Stimulated activated CD4-positive, alpha-beta T cell treated with anti-CD3 and anti-CD28 coated beads, Interleukin-1b, Interleukin-23, amount 100 ng/mL, for 48 hours (primary cell): Measurements from ENCODE around the gene FLT3LG.
"Not testable (repeated sequence)": the region's sequence is repeated elsewhere in the genome, so short reads cannot be mapped to it uniquely, and the experiment has no call there.

ENCODE experiments used
- DNase-seq: peaks from one replicate; pipeline ENCODE4 v3.0.0-alpha.2; 2020

The FLT3LG gene

GRCh38 chr19:49463960-49464740 lies 9.9 kb upstream of the FLT3LG start:
- no peak for DNase-seq

DNA sequence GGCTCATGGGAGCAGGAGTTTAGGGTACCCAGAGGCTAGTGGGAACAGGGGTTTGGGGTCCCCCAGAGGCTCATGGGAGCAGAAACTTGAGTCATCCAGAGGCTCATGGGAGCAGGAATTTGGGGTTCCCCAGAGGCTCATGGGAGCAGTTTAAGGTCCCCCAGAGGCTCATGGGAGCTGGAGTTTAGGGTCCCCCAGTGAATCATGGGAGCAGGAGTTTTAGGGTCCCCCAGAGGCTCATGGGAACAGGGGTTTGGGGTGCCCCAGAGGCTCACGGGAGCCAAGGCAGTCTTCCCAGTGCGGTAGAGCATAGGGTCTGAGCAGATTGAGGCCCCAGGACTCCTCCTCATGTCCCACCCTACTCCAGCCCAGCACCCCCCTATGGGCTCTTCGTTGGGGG lies 8.6 kb upstream of the FLT3LG start:
- no peak for DNase-seq

DNA sequence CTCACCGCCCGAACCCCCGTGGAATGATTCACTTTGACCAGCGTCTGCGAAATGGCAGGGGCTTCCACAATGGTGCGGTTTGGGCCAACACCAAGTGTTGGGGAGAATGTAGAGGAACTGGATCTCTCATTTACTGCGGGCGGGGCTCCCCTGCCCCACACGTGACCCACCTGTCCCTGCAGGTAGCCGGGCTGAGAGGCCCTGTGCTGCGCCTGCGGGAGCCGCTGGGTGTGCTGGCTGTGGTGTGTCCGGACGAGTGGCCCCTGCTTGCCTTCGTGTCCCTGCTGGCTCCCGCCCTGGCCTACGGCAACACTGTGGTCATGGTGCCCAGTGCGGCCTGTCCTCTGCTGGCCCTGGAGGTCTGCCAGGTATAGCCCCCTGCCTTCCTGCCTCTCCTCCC lies 5.8 kb upstream of the FLT3LG start:
- no peak for DNase-seq

GRCh38 chr19:49468746-49469447 lies 5.1 kb upstream of the FLT3LG start:
- DNase-seq: peak; percentile 82

GRCh38 chr19:49469828-49470614 lies 4.0 kb upstream of the FLT3LG start:
- peak; percentile 75 for DNase-seq

GRCh38 chr19:49470615-49470978 lies 3.4 kb upstream of the FLT3LG start:
- no peak for DNase-seq

DNA sequence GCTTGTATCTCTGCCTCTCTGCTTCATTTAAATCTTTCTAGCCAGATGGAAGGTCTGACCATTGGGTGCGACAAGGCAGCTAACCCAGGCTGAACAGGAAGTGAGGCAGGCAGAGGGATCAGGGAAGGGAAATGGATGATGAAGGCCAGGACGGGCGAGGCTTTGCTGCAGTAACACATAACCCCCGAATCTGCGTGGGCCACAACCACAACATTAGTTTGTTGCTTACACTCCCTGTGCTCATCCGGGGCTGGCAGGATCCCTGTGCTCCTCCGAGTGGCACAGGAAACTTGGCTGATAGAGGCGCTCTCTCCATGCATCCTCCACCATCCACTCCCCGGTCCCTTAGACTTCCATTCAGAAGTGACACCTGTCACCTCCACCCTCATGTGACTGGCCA lies 1.1 kb upstream of the FLT3LG start:
- DNase-seq: no peak

DNA sequence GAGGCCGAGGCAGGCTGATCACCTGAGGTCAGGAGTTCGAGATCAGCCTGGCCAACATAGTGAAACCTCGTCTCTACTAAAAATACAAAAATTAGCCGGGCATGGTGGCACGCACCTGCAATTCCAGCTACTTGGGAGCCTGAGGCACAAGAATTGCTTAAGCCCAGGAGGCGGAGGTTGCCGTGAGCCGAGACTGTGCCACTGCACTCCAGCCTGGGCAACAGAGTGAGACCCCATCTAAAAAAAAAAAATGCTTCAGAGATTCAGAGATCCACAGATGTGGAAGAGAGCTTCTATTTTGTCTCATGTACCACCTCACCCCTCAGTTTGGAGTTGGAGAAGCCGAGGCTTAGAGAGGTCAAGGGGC lies 531 bp upstream of the FLT3LG start:
- not testable (repeated sequence) for DNase-seq

DNA sequence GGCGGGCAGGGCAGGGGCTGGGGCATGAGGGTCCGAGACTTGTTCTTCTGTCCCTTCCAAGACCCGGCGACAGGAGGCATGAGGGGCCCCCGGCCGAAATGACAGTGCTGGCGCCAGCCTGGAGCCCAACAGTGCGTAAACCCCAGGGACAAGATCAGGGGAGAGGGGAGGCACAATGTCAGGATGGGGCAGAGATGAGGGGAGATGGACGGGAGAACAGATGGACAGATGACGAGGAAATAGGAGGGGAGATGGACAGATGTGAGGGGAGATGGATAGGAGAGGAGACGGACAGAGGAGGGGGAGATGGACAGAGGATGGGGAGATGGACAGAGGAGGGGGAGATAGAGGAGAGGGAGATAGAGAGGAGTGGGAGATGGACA lies 518 bp downstream of the FLT3LG start:
- DNase-seq: no peak

- DNase-seq: no peak
Measured at GRCh38 chr19:49475191-49475917, 1.3 kb downstream of the FLT3LG start.

DNA sequence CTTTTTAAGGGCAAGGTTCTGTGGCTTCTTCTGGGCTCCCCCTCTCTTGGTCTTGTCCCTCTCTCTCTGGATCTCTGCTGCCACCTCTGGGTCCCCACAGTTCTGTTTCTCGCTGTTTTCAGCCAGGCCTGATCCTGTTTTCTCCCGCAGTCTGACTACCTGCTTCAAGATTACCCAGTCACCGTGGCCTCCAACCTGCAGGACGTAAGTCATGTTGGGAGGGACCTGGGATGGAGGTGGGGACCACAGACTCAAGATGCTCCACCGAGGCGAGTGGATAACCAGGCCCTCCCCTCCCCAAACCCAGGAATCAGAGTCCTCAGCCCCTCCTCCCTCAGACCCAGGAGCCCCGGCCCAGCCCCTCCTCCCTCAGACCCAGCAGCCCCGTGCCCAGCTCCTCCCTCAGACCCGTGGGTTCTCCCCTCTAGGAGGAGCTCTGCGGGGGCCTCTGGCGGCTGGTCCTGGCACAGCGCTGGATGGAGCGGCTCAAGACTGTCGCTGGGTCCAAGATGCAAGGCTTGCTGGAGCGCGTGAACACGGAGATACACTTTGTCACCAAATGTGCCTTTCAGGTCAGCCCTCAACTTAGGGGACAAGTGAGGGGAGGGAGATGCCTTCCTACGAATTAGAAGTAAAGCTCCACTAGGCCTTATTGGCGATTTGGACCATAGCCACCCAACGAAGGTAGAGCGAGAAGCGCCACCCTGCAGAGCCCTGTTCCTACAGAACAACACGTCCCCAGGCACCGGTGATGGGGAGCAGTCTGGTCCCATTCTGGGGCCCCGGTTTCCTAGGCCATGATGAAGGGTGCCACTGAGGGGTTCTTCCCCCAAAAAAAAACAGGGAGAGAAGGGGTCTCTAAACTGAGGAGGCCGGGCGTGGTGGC lies 2.2 kb downstream of the FLT3LG start:
- DNase-seq: peak; percentile 83

GRCh38 chr19:49479975-49480628 lies 6.1 kb downstream of the FLT3LG start:
- no peak for DNase-seq

GRCh38 chr19:49481020-49481683 lies 7.1 kb downstream of the FLT3LG start:
- DNase-seq: no peak

DNA sequence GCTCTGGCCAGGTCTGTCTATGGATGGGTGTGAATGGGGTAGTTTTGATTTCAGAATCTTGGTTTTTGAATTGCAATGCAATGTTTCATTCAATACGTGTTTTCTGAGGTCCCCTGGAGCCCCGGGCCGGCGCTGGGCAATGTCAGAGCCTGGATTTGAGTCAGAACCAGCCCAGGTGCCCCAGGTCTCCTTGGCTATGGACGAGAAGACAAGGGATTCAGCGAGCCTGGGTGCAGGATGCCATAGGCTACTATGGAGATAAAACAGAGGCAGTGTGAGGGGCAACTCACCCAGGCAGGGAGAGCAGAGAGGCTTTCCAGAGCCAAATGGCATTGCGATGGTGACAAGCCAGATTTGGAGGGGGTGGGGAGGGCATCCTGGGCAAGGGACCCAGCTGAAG lies 12.2 kb downstream of the FLT3LG start:
- DNase-seq: no peak

GRCh38 chr19:49486710-49487276 lies 12.8 kb downstream of the FLT3LG start:
- DNase-seq: no peak

DNA sequence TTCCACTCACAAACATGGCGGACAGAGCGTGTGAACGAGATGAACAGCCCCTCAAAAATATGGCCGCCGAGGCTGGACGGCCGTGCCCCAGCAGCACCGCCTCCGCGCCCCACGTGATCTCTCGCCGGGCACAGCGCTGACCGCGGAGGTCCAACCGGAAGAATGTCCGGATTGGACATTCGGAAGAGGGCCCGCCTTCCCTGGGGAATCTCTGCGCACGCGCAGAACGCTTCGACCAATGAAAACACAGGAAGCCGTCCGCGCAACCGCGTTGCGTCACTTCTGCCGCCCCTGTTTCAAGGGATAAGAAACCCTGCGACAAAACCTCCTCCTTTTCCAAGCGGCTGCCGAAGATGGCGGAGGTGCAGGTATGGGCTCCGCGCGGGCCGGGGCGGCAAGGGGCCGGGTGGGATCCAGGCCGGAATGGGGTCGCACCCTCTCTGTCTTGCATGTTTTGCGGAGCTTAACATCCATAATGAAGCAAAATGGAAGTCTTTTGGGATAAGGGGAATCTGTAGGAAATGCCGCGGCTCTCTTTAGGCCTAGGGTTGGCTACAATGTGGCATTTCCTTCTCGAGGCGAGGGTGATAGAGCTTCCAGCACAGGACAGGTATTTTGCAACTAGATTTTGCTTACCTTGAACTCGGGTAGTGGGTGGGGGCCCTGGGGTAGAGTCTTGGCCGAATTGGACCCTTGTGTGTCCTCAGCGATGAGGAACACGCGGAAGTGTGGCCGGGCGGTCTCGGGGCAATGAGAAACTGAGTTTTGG lies 13.4 kb downstream of the FLT3LG start, which contains the start of gene RPL13A:
TSS of gene RPL13A (plus strand) at position 332 of the 769 bp plus-strand sequence. CDS start at position 354, 22 bp downstream.
- peak; percentile 100 for DNase-seq

DNA sequence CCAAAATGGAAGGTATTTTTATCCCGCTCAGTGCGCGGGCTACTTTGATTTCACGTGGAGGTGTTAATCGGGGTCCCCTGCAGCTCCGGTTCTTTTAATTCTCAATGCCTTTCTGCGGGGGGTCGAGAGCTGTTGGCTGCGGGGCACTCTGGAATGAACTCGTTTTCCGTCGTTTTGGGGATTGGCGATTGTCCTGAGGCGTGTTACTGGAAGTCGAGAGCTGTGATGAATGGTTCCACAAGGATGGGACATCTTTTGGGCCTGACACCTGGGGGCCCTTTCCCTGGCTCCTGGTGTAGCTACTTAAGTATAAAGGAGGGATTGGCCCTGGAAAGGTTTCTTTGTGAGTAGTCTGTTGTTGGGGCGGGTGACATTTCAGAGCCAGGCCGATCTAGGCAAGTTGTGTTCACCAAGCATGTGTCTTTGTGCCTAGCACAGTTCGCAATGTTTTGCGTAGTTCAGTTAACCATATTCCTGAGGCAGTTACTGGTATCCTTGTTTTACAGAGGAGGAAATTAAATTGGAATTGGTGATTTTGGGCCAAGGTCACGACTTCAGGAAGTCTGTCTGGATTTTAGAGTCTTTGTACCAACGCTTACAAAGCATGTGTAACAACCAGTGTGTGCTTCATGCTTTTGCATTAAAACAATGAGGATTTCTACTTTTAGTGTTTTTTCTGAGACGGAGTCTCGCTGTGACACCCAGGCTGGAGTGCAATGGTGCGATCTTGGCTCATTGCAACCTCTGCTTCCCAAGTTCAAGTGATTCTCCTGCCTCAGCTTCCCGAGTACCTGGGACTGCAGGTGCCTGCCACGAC lies 14.2 kb downstream of the FLT3LG start:
- DNase-seq: no peak

DNA sequence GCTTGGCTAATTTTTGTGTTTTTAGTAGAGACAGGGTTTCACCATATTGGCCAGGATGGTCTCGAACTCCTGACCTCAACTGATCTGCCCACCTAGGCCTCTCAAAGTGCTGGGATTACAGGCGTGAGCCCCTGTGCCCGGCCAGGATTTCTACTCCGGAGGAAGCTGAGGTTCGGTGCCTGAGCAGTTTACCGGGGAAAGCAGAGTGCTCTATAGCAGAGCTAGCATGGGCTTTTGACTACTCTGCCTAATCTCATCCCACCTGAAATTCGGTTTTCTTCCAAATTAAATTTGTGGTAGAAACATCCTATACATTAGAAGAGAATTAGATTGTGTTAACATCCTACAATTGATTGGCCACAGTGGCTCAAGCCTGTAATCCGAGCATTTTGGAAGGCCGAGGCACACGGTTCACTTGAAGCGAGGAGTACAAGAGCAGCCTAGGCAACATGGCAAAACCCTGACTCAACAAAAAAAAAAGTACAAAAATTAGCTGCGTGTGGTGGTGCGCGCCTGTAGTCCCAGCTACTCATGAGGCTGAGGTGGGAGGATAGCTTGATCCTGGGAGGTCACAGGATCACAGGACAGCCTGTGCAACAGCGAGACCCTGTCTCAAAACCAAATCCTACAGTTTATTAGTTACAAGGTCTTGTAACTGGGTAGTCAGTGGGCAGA lies 15.0 kb downstream of the FLT3LG start:
- no peak for DNase-seq
